ENCODE results near the gene KCNB1.

Gene KCNB1

DNA sequence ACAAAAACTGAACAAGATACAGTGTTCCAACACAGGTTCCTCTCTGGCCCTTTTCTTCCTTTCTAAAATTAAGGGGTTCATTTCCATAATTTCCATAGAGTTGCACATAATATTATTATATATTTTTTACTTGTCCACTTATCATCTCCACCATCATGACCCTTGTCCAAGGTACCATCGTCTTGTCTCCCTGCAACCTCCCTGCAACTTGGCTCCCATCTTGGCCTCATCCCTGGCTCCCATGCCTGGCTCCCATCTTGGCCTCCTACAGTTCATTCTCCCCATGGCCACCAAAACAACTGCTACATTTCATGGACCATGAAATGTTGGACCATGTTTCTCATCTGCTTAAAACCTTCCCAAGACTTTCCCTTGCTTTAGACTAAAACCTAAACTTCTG, 3.1 kb upstream of the KCNB1 start:
- TF ChIP-seq POLR2A (IDR thresholded peaks at IDR 0.05; ENCODE audit: low read depth, low read length): no peak
- no peak for DNase-seq (ENCODE audit: insufficient read length, low spot score)
- no peak for FAIRE-seq

DNA sequence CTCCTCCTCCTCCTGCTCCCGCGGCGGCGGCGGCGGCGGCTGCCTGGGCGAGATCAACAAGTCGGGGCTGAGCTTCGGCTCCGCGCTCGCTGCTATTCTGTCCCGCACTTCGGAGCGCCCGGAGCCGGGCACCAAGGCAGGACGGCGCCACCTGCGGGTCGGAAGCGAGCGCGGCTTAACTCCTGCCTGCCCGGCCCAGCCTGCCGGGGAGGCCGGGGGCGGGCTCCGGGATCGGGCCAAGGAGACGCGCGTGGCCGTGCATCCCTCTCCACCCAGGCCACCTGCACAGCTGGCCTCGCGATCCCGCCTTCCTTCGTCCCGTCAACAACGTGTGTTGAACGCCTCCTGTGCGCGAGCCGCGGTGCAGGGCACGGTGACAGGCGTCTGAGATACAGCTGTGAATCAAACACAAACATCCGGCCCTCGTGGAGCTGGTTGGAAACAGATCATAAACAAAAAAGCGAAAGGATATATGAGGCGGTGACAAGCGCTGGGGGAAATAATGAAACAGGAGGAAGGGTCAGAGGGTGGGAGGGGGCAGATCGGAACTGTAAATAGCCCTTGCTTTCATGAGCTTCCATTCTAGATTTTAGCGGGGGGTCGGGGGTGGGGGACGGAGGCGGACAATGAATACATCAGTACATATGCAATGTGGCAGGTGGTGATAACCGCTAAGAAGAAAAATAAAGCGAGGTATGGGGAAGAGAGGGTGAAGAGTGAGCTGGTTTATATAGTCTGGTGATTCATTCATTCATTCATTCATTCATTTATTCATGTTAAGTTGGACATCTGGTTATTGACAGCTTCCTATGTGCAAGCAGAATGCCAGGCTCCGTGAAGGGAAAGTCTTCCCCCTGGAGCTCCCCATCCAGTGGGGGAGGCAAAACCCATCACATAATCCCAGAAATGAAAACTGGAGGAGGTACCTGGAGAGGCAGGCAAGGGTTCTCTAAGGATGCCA, 2.0 kb upstream of the KCNB1 start:
- peak; percentile 78 for DNase-seq (ENCODE audit: insufficient read length, low spot score)
- no peak for FAIRE-seq
- TF ChIP-seq POLR2A (IDR thresholded peaks at IDR 0.05; ENCODE audit: low read depth, low read length): no peak

DNA sequence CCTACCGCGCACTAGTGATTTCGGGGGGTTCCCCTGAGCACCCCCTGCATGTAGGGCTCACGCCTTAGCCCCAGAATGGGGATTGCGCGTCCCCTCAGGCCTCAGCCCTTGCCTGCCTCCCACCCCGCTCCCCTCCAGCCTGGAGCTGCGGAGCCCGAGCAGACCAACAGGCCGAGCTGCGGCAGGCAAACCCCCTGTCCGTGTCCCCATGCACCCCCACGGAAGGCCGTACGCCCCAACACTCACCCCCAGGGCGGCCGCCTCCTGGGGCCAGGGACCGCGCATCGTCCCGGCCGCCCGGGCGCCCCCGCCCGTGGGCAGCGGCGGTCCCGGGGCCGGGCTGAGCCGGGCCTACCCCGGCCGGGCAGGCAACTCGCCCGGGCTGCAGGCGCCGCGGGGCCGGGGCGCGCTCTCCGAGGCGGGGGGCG, 1.2 kb upstream of the KCNB1 start:
- DNase-seq (ENCODE audit: insufficient read length, low spot score) (no peak), FAIRE-seq (no peak)
- no peak for TF ChIP-seq POLR2A (IDR thresholded peaks at IDR 0.05; ENCODE audit: low read depth, low read length)

DNA sequence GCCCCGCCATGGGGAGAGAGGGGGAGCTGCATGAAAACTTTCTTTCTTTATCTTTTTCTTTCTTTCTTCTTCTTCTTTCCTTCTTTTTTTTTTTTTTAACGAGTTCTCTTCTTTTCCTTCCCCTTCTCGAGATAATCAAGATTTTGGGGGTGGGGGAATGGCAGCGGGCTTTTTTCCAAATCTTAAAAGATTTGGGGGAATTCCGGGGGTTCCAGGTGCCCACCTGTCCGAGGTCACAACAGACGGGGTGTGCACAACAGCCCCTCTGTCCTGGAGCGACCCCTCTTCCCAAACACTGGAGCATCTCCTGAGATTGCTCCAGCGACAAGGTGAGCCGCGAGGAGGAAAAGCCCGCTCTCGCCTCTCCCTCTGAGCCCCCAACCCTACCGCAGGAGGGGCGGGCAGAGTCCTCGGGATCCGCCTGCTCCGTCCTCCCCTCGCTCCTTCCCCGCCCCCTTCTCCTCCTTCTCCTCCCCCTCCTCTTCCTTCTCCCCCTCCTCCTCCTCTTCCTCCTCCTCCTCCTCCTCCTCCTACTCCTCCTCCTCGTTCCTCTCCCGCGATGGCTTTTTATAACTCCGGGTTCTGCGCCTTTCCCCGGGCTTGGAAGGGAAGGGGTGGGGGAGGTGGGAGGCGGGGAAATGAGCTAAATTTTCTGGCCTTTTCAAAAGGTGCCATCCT, 689 bp upstream of the KCNB1 start:
- no peak for DNase-seq (ENCODE audit: insufficient read length, low spot score)
- no peak for FAIRE-seq
- no peak for TF ChIP-seq POLR2A (IDR thresholded peaks at IDR 0.05; ENCODE audit: low read depth, low read length)

DNA sequence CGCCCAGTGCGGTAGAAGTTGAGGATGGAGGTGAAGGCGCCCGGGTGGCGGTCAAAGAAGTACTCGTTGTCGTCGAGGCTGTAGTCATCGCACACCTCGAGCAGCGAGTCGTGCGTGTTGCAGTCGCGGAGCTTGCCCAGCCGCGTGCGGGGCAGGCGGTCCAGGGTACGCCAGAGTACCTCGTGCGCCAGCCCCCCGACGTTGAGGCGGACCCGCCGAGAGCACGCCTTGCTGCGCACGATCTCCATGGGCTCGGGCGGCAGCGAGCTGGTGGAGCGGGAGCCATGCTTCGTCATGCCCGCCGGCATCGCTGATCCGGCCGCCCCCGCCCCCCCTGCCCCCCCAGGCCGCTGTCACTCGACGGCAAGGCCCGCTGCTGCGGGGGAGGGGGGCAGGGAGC, 295 bp downstream of the KCNB1 start:
- FAIRE-seq (no peak), DNase-seq (ENCODE audit: insufficient read length, low spot score) (no peak)
- no peak for TF ChIP-seq POLR2A (IDR thresholded peaks at IDR 0.05; ENCODE audit: low read depth, low read length)

DNA sequence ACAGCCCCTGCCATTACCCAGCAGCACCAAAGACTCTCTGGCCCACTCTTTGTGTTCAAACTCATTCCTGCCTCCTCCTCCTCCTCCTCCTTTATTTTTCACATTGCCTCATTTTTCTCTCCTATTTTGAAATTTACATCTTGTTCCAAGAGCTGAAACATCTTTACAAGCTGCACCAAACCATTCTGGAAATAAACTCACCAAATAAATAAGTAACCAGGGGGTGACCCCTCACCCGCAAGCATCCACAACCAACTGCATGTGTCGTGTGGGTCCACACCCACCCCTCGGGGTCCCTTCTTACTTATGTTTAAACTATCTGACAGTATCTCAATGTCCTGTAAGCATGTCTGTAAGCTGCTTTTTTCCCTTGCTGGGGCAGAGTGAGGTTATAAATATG, 1.4 kb downstream of the KCNB1 start:
- no peak for TF ChIP-seq POLR2A (IDR thresholded peaks at IDR 0.05; ENCODE audit: low read depth, low read length)
- no peak for FAIRE-seq
- no peak for DNase-seq (ENCODE audit: insufficient read length, low spot score)

DNA sequence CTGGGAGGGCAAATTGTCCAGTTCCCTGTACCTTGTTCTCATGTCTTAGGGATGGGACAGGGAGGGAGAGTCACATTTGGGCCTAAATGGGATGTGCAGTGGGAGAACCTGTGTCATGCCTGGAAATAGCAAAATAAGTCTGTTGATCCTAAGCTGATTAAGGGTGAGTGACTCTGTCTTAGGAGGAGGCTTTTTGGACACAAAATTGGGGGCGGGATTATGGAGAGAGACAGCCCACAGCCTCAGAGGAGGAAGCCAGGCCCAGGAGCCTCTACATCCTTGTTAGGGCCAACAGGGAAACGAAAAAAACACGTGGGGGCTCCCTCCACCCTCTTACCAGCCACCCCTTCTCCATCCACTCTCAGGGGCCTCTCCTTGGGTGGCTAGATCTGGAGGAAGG, 2.2 kb downstream of the KCNB1 start:
- DNase-seq (ENCODE audit: insufficient read length, low spot score) (no peak), FAIRE-seq (no peak)
- no peak for TF ChIP-seq POLR2A (IDR thresholded peaks at IDR 0.05; ENCODE audit: low read depth, low read length)

DNA sequence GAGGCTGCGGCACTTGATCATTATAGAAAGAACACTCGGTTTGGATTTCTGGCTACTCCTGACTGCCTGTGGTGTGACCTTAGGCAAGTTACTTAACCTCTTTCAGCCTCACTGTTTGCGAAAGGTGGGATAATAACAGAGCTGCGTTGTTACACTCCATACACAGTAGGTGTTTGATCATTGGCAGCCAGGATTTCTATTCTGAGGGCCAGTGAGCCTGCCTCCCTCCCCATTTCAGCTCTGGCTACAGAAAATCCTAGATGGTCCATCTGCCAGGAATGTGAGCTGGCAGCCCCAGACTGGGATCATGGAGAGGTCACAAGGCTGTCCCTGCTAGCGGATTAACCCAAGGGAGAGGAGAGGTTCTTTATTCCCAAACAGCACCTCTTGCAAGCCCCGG, 2.7 kb downstream of the KCNB1 start:
- no peak for TF ChIP-seq POLR2A (IDR thresholded peaks at IDR 0.05; ENCODE audit: low read depth, low read length)
- DNase-seq (ENCODE audit: insufficient read length, low spot score): no peak
- no peak for FAIRE-seq

DNA sequence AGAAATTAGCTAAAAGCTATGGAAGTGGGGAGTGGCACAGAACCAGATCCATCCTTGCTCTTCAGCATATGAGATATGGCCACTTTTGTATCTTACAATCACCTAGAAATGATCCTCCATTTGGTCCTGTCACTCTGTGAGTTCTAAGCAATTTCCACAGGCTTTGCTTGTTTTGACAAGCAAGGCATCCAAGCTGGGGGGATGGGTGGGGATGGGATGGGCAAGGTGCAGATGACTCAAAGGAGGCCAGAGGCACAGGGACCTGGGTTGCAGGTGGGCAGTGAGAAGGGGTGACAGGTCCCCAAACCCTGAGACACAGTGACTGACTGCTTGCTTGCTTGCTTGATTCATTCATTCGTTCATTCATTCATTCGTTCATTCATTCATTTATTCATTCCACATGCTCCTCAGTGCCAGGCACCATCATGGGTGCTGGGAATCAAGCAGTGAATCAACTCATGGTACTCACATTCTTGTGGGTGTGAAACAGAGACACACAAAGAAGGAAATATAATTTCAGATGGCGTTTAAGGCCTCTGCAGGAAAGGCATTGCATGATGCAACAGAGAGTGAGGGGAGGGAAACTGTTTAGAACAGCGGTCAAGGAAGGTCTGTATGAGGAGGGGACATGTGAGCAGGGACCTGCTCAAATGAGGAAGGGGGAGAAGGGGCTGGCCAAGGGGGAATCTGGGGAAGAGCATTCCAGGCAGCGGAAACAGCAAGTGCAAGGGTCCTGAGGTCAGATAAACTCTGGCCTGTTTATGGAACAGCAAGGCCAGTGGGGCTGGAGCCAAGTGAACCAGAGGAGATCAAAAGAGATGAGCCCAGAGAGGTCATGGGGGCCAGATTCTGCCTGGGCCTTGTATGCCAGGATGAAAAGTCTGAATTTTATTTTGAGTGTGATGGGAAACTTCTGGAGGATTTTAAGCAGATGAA, 3.4 kb downstream of the KCNB1 start:
- TF ChIP-seq POLR2A (IDR thresholded peaks at IDR 0.05; ENCODE audit: low read depth, low read length): no peak
- FAIRE-seq (no peak), DNase-seq (ENCODE audit: insufficient read length, low spot score) (no peak)

DNA sequence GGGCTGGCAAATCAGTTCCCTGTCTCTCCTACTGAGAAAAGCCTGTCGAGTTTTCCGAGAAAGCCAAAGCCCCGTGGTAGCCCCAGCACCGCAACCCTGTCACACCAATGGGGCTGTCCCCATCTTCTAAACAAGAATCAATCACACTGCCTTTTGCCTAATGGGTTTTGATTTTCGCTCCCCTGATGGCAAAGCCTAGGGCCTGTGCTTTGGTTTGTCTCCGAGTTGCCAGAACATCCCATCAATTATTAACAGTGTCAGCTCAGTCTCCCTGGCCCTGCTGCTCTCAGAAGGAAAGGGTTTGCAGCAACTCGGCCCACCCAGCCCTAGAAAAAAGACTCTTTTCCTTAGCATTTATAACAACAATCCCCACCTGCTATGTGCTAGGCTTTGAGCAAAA, 4.2 kb downstream of the KCNB1 start:
- DNase-seq (ENCODE audit: insufficient read length, low spot score): no peak
- no peak for FAIRE-seq
- no peak for TF ChIP-seq POLR2A (IDR thresholded peaks at IDR 0.05; ENCODE audit: low read depth, low read length)

DNA sequence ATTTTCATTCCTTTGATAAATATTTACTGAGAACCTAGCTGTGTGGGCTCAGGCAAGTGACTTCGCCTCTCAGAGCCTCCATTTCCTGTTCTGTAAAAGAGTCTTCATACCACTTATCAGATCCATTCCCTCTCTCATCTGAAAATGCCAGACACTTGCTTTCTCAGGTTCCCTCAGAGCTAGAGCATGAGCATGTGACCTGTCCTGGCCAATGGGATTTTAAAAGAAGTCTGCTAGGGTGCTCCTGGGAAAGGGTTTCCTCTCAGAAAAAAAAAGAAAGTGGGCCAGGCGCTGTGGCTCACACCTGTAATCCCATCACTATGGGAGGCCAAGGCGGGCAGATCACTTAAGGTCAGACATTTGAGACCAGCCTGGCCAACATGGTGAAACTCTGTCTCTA, 5.3 kb downstream of the KCNB1 start:
- no peak for TF ChIP-seq POLR2A (IDR thresholded peaks at IDR 0.05; ENCODE audit: low read depth, low read length)
- FAIRE-seq (no peak), DNase-seq (ENCODE audit: insufficient read length, low spot score) (no peak)

DNA sequence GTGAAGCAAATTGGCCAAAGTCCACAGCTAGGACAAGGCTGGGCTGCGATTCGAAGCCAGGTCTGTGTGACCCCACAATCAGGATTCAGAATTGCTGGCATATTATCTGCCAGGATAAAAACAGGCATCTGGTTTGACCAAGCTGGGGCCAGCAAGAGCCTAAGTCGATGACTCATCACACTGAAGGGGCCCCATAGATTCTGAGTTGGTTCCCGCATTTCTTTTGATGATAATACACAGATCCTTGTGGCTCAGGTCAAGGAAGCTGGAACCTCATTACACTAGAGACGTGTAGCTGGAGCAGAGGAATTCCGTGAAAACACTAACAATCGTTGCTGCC, 6.5 kb downstream of the KCNB1 start:
- TF ChIP-seq POLR2A (IDR thresholded peaks at IDR 0.05; ENCODE audit: low read depth, low read length): no peak
- DNase-seq (ENCODE audit: insufficient read length, low spot score): no peak
- FAIRE-seq: no peak

DNA sequence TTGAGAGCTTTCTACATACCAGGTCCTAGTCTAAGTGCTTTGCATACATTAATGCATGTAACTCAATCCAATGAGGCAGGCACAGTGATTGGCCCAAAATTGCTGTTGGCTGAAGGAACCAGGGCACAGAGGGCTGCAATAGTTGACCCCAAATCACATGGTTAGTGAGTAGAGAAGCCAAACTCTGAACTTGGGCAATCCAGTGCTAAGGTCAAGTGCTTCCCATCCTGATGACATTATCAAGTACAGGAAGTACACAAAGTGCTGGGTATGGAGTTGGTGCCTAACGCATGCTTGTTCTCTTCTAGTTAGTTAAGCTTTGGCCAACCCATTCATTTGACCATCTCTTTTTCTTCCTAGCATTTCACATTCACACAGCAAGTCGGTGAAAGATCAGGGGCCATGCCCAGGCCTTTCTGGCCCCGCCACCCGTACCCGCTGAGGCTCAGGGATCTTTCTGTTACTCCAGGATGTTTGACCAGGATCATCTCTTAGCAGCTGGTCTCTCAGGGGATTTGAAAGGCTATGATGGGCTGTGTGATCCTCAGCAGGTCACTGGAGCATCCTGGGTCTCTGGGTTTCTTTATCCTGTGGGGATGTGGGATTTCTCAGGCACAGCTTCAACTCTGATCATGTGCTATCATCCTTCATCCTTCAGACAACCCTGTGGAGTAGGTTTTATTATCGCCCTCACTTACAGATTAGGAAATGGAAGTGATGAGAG, 7.0 kb downstream of the KCNB1 start:
- TF ChIP-seq POLR2A (IDR thresholded peaks at IDR 0.05; ENCODE audit: low read depth, low read length): no peak
- FAIRE-seq (no peak), DNase-seq (ENCODE audit: insufficient read length, low spot score) (no peak)

Data from H54 (cell line).